Measurements from ENCODE around the gene COL4A1.

The COL4A1 gene

DNA sequence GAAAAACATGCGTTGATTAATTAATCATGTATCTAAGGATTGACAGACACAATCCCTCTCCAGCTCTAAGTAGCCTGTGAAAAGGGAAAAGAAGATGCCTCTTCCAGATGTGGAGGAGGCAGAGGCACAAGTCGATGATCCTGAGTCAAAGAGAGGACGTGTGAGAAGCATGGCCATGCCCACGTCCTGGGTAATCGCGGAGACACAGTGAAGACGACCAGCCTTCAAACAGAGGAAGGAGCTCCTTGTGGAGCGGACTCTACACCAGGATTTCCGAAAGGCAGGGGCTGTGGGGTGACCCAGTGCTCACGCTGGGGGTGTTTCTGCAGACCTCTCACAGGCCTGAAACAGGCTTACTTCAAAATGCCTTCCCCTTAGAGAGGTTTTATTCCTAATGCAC, 70.5 kb downstream of the COL4A1 start:
- DNase-seq (ENCODE audit: low spot score) = no peak

DNA sequence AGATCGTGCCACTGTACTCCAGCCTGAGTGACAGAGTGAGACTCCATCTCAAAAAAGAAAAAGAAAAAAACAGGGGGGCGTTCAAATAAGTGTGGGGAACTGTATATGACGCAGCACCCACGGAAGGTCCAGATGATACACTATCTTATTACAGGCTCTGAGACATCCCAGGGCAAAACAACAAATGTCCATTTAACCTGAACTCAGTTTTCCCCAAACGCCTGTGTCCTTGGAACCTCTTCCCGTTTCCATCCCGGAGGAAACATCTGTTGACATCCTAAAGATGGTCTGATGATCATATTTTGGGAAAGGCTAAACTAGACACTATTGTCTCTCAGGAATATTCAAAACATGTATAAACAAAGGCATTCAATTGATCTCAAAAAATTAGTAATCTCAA, 72.4 kb downstream of the COL4A1 start:
- DNase-seq (ENCODE audit: low spot score) = no peak

DNA sequence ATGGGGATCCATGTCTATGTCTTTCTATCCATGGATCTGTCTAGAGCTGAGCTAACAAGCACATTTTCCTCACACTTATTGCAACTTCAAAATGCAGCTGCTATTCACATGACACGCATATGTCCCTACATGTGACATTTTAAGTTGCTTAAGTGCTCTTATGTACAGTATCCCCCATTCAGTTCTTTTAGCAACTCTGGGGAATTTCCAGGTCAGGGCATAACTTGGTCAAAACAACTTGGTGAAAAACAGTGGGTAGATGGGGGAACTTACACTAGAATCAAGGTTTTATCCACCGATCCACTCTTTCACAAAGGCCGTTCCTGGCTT, 73.0 kb downstream of the COL4A1 start:
- no peak for DNase-seq (ENCODE audit: low spot score)

DNA sequence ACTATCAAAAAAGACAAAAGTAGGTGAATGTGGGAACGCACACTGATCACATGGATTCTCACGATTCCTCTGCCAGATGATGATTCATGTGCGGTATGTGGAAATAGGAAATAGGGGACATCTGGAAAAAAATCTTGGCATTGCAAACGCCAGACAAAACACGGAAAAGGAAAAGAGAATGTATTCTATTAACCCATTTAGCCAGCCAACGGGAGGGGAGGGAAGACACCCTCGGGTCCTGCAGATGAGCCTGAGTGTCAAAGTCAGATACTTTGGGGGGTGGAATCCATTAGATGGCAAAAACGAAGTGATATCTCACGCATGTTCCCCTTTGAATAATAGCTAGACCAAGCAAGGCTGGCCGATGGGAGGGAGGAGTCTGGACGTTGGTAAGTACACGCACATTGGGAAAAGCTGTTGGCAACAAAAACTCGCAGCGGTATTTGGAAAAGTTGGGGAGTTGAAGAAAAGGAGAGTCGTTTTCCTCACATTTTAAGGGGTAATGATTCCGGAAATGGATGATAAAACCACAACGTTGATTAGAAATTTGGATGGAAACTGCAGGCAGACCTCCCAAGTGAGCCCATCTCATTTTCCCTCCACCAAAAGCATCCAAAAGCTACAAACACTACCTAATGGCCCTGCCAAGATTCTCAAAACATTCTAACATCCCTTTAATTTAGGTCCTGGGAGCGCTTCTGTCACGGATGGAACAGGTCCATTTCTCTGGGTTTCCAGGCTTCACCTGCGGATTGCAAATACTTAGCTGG, 73.6 kb downstream of the COL4A1 start:
- DNase-seq (ENCODE audit: low spot score) = no peak

DNA sequence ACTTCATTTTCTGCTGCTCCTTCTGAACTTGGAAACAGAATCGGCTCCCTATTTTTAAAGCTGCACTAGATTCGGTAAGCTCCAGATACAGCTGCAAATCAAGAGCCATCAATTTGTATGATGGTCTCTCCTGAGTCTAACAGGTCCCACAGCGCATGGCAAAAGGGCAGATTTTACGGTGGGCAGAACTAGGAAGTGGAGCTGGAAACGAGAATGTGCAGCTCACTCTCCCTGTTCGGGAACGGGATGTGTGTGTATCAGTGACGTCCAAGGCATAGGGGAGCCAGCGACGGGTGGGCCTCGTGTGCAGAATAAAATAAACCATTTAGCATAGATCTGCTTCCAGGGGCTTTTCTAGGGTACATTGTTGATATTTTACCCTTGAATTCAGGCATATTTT, 74.2 kb downstream of the COL4A1 start:
- no peak for DNase-seq (ENCODE audit: low spot score)

DNA sequence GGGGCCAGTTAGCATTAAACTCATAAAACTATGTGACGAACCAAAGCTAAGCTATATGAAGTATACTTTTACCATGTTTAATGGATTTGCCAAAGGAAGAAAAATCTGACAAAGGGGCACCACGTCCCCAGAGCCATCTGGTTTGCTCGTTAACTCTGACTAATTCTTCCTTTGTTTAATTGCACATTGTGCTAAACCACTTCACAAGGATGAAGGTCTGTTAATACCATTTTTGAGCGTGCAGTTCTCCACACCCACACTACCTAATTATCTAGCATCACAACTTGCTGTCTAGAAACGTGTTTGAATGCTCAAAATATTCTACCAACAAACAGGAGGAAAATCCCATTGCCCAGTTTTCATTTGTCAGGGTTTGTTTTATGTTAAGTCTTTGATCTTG, 74.8 kb downstream of the COL4A1 start:
- DNase-seq (ENCODE audit: low spot score) = no peak

DNA sequence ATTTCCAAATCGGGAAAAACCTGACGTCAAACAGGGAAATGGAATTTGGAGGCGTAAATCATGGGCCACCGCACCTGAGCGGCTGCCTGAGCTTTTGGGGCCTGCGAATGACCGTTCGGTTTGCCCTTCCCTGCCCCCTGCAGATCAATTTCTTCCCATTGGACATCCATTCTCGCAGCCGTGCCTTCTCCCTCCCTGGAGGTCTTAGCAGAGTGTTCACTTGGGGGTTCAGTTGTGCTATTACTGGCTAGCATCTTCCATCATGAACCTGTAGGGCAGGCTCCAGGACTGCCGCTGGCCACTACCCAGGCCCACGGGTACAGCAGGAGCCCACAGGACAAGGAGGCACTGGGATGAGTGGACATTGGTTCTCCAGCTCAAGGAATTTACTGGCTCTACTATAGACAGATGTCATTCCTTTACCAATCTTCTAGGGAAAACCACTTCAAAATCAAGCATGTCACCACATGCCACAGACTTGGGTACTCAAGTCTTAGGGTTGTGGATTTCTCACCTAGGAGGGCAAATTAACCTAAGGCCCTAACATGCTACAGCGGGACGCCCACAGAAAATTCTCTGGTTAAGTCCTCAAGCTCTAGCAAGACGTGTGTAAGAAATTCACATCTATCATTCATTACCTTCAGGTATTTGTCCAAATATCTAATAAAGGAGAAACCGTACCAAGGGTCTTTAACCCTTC, 75.5 kb downstream of the COL4A1 start:
- DNase-seq (ENCODE audit: low spot score) = no peak

DNA sequence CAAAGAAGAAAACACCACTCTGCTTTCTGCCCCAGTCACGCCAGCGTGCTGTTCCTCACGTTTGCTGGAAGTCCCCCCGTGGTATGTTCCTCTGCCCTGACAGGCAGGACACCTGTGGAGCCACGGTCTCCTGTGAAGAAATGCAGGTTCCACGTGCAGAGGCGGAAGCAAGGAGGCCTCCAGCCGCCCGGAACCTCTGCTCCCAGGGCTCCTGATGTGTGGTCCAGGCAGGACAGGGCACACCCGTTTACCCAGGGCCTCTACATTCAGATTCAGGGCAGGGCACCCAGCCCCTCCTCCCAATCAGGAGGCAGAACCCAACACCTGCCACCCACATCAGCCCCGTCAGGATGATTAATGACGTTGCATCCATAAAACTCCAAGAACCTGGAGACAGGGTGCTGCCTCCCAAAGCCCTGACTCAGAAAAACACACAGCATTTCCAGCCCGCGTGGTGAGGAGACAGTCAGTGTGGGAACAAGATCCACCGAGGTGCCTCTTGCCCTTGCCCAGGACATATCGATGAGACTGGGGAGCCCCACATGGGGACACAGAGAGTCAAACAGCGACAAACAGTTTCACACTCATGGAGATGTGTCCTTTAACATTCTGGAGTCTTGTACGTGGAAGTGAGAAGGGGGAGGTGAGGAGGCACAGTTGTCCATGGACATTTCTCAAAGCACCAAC, 76.2 kb downstream of the COL4A1 start:
- no peak for DNase-seq (ENCODE audit: low spot score)

DNA sequence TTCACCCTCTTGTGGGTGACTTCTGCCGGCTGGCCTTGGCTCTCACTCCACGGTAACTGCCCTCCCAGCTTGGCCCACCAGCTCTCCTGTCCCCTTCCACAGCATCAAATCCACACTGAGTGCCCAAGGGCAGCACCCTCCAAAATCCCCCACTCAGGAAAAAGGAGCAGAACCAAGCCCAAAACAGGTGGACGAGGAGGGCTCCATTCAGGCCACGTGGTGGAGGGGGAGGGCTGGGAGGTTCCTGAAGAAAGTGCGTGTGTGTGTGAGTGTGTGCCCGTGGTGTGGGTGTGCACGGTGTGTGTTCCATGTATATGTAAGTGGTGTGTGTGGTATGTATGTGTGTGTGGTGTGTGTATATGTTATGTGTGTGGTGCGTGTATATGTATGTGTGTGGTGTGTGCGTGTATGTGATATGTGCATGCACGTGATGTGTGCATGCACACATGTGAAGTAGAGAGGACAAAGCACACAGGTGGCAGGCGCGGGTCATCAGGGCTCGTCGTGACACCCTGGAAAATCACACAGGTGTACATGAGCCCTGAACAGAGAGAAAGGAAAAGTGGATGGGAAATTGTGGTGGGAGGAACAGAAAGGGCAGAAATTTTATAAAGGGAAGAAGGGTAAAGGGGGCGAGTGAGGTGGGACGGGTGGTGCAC, 76.9 kb downstream of the COL4A1 start:
- DNase-seq (ENCODE audit: low spot score) = no peak

DNA sequence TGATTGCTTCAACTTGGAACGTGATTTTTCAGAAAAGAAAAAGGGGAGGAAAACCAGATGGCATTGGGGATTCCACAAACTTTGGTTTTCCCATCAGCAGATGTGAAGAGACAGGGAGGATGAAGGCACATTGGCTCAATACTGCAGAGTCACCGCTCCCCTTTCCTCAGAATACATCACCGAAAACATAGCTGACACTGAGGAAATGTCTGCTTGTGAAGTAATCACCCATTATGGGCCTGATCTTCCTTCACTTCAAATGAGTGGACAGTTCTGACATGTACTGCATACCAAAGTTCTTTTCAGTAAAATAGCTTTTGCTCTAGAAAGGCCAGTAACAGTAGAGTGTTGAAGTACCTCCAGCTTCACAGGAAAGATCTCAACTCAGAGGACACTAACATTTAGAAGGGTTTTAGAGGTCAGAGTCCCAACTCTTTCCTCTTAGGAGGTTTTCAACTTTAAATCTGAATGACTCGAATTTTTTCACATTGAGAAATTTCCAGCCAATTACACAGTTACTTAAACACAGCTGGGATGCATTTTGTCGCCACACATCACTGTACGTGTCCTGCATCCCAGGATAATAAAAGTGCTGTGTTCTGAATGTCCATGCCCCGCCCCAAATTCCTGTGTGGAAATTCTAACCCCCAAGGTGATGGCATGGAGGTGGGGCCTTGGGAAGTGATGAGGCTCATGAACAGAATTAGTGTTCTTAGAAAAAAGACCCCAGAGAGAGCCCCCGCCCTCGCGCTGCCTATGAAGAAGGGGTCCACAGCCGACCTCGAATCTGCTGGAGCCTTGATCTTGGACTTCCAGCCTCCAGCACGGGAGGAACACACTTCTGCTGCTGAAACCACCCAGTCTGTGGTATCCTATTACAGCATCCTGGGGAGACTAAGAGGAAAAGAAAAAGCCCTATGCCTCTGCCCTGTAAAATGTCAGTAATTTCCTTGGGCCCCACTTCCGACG, 77.7 kb downstream of the COL4A1 start:
- no peak for DNase-seq (ENCODE audit: low spot score)

DNA sequence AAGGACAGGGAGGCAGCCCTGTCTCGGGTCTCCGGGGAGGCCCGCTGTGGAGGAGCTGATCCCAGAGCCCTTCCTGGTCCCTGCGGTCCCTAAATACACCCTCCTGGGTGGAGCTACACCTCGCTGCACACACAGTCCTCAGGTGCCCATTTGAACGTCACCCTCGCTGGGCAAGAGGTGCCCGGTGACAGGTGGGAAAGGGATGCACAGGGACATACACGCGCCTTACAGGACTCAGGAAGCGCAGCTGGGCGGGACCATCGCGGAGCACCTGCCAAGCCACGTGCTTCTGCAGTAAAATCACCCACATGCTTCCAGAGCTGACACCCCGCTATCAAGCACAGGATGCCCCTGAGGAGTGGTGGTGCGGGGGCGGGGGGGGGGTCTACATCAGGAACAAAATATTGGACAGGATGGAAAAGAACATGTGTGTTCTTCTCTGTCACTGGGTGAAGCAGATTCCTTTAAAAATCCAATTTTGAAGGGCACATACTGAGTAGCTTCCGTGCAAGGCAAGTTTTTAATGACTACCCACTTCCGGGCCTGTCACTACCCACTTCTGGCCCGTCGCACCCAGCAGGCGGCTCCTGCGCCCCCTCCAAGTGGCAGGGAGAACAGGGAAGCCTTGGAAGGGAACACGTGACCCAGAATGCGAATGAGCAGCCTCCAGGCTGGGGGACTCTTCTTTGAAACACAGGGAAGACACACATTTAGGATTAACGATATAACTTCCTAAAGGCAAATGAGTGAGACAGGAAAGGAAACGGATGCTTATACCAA, 78.9 kb downstream of the COL4A1 start:
- no peak for DNase-seq (ENCODE audit: low spot score)

DNA sequence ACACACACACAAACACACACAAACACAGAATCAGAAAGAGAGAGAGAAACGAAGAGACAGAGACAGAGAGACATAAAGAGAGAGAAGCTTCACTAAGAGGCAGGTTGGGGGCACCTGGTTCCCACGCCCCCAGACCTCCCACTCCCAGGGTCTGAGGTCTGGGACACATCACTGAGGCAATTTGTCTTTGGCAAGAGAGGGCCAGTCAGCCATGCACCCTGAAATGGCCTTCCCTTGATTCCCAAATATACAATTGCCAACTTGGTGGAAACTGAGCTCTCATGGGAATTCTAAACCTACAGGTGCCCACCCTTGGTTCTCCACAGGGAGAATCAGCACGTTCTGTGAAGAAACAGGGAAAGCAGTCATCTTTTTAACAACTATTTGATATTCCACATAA, 79.5 kb downstream of the COL4A1 start:
- DNase-seq (ENCODE audit: low spot score) = no peak

DNA sequence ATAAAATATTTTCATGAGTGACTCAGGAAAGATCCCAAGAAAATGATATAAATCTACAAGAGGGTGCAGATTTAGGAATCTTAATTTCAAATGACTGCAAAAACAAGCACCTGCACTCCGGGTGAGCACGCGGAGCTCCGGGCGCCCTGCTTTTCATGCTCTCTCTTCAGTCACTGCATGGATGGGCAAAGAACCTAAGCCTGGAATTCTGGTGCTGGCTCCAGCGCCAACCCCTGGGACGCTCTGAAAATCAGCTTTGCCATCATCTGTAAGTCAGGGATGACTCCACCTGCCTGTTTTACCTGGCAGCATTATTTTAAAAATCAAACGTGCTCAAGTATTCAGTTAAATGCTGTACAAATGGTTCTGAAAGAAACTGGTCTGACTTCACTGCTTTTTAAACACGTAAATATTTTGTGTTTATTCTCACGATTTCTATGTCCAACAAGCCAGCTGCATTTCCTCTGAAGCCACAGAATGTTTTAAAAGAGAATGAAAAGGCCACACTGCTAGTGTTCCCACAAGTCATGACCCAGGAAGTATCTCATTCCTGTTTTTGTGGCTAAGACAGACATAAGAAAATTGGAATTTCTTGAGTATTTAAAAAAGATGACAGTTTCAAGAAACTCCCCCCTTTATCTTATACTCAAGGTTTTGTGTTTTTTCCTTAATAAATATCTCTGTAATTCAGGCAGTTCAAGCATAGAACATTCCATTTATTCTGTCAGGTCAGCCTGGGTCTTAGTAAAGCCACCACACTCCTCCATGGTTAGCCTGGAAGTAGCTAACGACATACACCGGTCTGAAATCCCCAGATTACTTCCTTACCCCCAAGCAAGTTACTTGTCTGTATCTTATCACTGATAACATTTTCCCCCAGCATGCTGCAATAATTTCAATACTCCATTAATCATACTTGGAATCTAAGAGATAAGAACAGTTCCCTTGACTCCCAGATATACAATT, 81.1 kb downstream of the COL4A1 start:
- no peak for DNase-seq (ENCODE audit: low spot score)

DNA sequence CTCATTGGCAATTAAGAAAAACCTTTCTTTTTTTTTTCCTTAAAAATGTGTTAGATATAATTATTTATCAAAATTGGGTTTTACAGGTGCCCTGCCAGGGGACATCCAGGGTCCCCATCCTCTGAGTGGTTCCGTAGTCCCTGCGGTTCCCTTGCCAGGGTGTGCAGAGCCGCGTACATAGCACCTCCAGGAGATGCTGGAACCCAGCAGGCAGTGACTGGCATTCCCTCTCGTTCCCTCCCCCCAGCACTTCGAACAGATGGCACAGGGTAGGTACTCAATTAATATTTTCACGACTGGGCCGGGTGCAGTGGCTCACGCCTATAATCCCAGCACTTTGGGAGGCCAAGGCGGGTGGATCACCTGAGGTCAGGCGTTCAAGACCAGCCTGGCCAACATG, 82.0 kb downstream of the COL4A1 start:
- DNase-seq (ENCODE audit: low spot score) = no peak

DNA sequence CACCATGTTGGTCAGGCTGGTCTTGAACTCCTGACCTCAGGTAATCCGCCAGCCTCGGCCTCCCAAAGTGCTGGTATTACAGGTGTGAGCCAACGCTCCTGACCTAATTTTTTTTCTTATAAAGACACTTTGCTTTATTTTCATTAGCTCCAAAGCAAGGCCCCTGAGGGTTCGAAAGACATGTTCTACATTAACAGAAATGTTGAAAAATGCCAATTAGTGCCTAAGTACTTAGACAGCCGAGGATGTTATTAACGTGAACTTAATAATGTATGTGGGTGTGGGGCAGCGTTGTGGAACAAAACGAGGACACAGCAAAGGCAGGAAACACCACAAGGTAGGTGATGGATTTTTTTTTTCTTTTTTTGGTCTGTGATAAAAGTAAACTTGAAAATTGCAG, 82.4 kb downstream of the COL4A1 start:
- DNase-seq (ENCODE audit: low spot score) = no peak

DNA sequence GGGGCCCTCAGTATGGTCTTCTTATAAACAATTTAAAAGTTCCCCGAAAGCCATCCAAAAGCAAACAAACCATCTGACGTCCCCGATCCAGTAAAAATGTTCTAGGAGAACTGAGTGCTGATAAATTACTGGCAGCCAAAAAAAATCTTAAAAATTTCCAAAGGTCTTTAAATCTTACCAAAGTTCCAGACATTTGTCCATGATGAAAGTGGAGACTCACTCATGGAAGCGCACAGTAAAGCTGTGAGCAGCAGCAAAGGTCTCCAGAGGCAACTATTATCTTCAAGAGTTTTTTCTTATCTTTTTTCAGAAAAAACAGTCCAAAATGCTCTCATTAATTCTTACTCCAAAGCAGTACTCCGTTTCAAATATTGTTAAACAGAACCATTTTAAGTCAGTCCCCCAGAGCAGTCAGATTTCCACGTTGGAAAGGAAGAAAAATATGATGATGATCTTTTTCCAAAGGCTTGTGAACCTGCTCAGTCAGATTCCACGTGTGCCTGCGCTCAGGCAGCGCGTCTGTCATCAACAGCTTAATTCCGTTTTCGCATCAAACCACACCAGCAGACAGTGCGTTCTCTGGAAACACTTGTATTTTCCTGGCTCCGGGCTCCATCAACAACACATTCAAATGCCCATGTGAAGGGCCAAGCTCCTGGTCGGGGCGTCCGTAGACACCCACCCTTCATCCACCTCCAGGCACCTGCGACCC, 85.4 kb downstream of the COL4A1 start:
- peak; percentile 37 for DNase-seq (ENCODE audit: low spot score)

DNA sequence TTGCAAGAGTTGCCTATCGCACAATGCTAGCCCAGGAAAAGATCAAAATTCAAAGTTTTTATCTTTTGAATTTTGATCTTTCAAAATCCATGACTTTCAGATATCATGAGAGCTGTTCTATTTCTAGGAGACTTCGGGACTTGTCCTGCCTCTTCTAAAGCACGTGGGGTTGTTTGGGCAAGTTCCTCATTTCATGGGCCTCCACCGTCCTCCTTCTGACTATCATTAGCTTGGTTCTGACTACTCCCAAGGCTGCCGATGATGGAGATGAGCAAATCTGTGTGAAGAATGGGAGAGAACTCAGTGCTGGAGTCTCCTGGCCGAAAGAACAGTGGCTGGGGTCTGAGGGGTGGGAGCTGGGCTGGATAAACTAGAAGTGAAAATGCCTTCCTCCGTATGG, 86.5 kb downstream of the COL4A1 start:
- DNase-seq (ENCODE audit: low spot score) = no peak

DNA sequence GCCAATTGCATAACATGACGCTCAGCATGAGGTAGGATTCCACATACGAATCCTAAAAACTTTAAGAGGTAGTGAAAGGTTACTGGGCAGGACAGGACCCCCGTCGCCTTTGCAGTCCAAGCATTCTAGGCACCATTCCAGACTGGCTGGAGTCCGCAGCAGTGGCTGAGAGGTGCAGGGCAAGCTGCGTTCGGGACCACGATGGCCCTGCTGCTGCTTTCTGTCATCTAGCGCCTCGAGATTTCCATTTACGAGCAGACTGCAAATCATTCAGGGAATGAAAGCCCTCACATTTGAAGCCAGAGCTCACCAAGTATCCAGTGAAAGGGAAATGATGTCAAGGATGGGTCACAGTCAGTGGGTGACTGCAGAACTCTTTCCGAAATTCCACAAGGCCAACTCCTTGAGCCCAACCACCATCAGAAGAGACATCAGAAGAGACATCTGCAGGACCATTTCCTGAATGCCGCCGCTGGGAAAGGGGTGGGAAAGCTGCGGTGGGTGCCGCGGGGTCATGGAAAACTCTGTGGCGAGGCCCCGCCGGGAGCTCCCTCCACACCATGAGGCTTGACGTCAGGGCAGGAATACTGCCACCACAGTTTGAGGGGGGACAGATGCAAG, 88.3 kb downstream of the COL4A1 start:
- no peak for DNase-seq (ENCODE audit: low spot score)

DNA sequence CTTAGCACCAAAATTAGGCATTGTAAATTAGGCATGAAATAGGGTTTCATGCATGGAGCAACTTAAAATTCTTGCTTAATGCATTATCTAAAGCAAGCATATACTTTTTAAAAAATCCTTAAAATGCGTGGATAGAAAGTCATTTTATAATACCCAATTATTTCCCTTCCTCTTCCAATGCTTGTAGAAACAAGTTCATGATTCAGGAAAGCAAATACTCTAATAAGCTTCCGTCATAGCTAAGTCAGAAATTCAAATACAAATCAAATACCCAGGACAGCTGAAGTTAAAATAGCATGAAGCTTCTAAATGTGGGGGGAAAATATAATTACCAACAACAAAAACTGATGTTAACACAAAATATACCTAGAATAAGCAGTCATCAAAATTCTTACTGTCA, 89.1 kb downstream of the COL4A1 start:
- no peak for DNase-seq (ENCODE audit: low spot score)
